ENCODE data around the gene ADCY5.

- TF ChIP-seq CTCF (IDR thresholded peaks at IDR 0.05; ENCODE audit: low read length), result no peak
- TF ChIP-seq EZH2 (IDR thresholded peaks at IDR 0.05; ENCODE audit: borderline replicate concordance, low read length), result no peak
These were observed 184.9 kb downstream of the ADCY5 start for GRCh38 chr3:123263941-123264340.

All from OCI-LY1 (cell line).